Endothelial cell (in vitro differentiated cells): ENCODE data around the gene NPFFR1. TPM values are rescaled to one million over a fixed set of nuclear protein-coding genes. Genes with fewer than 3 reads are reported as not detected.

Source experiments
- DNase-seq: peaks from one replicate; pipeline ENCODE4 v3.0.0; 2021; ENCODE audit warnings: low spot score
- H3K27ac Mint-ChIP-seq: one replicate; pipeline ENCODE4 v1.8.0; 2021; ENCODE audit warnings: mixed read lengths, inconsistent platforms; ENCODE audit not compliant: unreplicated experiment
- H3K27me3 Mint-ChIP-seq: one replicate; pipeline ENCODE4 v1.8.0; 2021; ENCODE audit warnings: mild to moderate bottlenecking, moderate library complexity, mixed read lengths, inconsistent platforms; ENCODE audit not compliant: unreplicated experiment
- H3K36me3 Mint-ChIP-seq: one replicate; pipeline ENCODE4 v1.8.0; 2021; ENCODE audit warnings: mild to moderate bottlenecking, low read depth, mixed read lengths, inconsistent platforms; ENCODE audit not compliant: unreplicated experiment
- H3K4me1 Mint-ChIP-seq: one replicate; pipeline ENCODE4 v1.8.0; 2021; ENCODE audit warnings: mild to moderate bottlenecking, mixed read lengths, inconsistent platforms; ENCODE audit not compliant: unreplicated experiment
- H3K4me3 Mint-ChIP-seq: one replicate; pipeline ENCODE4 v1.8.0; 2021; ENCODE audit warnings: mild to moderate bottlenecking, mixed read lengths, inconsistent platforms; ENCODE audit not compliant: unreplicated experiment
- H3K9me3 Mint-ChIP-seq: one replicate; pipeline ENCODE4 v1.8.0; 2021; ENCODE audit warnings: mixed read lengths, inconsistent platforms; ENCODE audit not compliant: unreplicated experiment
- CTCF ChIP-seq: fragments of 200-600 bp; sonication (generic); IDR thresholded peaks from one replicate; pipeline ENCODE4 v1.5.0; 2021; ENCODE audit warnings: antibody characterized with exemption; ENCODE audit not compliant: unreplicated experiment
- long read RNA-seq: library from polyadenylated mRNA; unstranded; transcript quantifications from one replicate; pipeline ENCODE4 v2.0.0, GENCODE V29; 2020; ENCODE audit not compliant: unreplicated experiment
- total RNA-seq: library from RNA; stranded (reverse); fragmentation: NEBNext Ultra II Directional; extraction: Animal tissue kit (Norgen Biotek cat#: 25700); gene quantifications from one replicate; pipeline ENCODE4 v1.2.1, GENCODE V29; 2021; ENCODE audit not compliant: unreplicated experiment

NPFFR1 gene
- total RNA-seq: not detected
- long read RNA-seq: 0 reads

DNA sequence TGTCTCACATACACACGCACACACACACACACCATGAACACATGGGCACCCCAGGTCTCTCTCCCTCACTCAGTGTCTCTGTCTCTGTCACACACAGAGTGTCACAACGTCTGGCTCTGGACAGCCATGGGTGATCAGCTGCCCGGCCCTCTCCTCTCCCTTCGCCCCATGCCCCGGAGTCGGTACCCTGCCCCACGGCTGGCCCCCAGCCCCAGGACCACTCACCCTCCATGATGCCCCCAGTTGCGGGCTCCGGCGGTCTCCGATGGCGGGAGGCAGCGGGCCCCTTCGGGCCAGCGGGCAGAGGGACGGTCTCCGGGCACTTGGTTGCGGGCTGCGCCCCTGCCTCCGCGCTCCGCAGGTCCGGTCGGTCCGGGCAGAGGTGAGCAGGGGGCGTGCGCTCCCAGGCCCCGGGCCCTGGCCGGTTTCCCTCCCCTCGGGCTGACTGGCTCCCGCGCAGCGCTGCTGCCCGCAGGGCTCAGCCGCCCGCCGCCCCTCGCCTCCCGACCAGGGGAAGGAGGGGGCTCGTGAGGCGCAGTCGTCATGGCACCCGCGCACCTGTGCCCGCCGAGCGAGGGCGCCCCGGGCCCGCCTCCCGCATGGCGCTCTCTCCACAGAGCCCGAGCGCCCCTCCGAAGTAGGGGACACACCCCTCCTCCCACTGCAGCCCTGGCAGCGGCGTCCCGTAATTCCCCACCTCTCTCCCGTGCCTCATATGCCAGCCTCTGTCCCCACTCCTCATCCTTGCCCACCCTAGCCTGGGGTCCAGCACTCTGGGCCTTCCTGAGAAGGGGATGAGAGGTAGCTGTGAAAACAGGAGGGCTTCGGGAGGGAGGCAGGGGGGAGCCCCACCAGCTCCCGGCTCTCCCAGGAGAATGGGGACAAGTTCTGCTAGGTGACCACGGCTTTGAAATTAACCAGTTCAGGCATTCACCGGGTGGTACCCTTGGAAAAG is at the start of gene NPFFR1:
Gene NPFFR1 (minus strand): TSS at position 560 of the 955 bp plus-strand sequence. CDS start 328 bp downstream, at position 232.
- no peak for TF ChIP-seq CTCF
- Mint-ChIP-seq H3K9me3 (no peaks in the 10 kb centered on the region), H3K27me3 (peaks cover 14% of the 10 kb centered on the region), H3K4me1 (no peaks in the 10 kb centered on the region), H3K27ac (no peak within 1 kb of the TSS), H3K36me3 (no peaks in the 10 kb centered on the region), H3K4me3 (no peak within 1 kb of the TSS)
- DNase-seq: peak; percentile 12

- peaks cover 18% of the 10 kb centered on the region for H3K36me3 Mint-ChIP-seq
- peaks cover 10% of the 10 kb centered on the region for H3K9me3 Mint-ChIP-seq
- DNase-seq: no peak
- no peak overlapping the region for H3K4me3 Mint-ChIP-seq
- no peak for TF ChIP-seq CTCF
- peaks cover 14% of the 10 kb centered on the region for H3K27me3 Mint-ChIP-seq
- peaks cover 9% of the 10 kb centered on the region for H3K4me1 Mint-ChIP-seq
- H3K27ac Mint-ChIP-seq: no peak overlapping the region
Measured at GRCh38 chr10:70333268-70333667, 49.5 kb upstream of the NPFFR1 start.

- DNase-seq: no peak
- no peak for TF ChIP-seq CTCF
- H3K9me3 Mint-ChIP-seq: peaks cover 10% of the 10 kb centered on the region
- H3K27ac Mint-ChIP-seq: peak overlapping the region; percentile 30
- peaks cover 15% of the 10 kb centered on the region for H3K27me3 Mint-ChIP-seq
- H3K4me3 Mint-ChIP-seq: no peak overlapping the region
- peaks cover 18% of the 10 kb centered on the region for H3K36me3 Mint-ChIP-seq
- peaks cover 9% of the 10 kb centered on the region for H3K4me1 Mint-ChIP-seq
Measured at GRCh38 chr10:70331486-70332268, 47.9 kb upstream of the NPFFR1 start.

DNA sequence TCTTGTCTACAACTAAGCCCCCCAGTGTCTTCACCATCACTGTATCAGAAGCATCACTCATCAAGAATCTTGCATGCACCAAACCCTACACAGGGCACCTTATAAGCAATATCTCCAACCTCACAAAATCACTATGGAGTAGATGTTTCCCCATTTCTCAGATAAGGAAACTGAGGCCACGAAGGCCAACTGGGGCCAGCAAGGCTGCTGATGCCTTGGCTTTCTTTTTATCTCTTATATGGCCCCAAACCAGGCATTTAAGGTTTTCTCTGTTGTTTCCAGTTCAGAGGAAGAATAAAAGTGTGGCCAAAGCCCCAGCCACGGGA is 47.3 kb upstream of the NPFFR1 start:
- Mint-ChIP-seq H3K9me3 (peaks cover 10% of the 10 kb centered on the region), H3K4me3 (no peak overlapping the region), H3K27ac (no peak overlapping the region), H3K36me3 (peaks cover 12% of the 10 kb centered on the region), H3K4me1 (peaks cover 9% of the 10 kb centered on the region), H3K27me3 (peaks cover 15% of the 10 kb centered on the region)
- DNase-seq: no peak
- TF ChIP-seq CTCF: no peak
